Upper lobe of left lung (tissue), 4 donors: ENCODE measurements around the gene GSTT2.

Source experiments
- POLR2A ChIP-seq, 4 donors: fragments of 450-650 bp; IDR thresholded peaks; one replicate each; pipeline ENCODE4 v1.5.1; 2016 to 2017; ENCODE audit warnings: antibody characterized with exemption in 4 of 4, mild to moderate bottlenecking in 2 of 4
- POLR2AphosphoS5 ChIP-seq, 2 donors: sonication (generic); formaldehyde crosslinking; IDR thresholded peaks; one replicate each; pipeline ENCODE4 v1.5.1; 2017; ENCODE audit warnings: antibody characterized with exemption in 2 of 2
- TF ChIP-seq, protein P1 (sequence below), 6 experiments: fragments of 450-650 bp in 4 of 6; fragments of 200-600 bp in 2 of 6; sonication (generic) in 2 of 6; IDR thresholded peaks; one replicate each; pipeline ENCODE4 v1.5.1; 2016 to 2019; ENCODE audit warnings: antibody characterized with exemption in 6 of 6

DNA sequence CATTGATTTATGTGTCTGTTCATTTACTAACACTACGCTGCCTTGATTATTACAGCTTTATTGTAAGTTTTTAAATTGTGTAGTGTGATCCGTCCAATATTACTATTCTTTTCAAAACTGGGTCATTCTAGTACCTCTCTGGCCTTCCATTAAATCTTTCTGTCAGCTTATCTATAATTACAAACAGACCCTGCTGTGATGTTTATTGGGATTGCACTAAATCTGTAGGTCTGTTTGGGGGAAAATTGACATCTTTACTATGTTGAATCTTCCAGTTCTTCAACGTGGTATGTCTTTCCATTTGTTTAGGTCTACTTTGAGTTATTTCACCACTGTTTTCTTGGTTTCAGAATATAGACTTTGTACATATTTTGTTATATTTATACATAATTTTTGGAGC is 46.8 kb downstream of the GSTT2 start:
- TF ChIP-seq, protein P1, sequence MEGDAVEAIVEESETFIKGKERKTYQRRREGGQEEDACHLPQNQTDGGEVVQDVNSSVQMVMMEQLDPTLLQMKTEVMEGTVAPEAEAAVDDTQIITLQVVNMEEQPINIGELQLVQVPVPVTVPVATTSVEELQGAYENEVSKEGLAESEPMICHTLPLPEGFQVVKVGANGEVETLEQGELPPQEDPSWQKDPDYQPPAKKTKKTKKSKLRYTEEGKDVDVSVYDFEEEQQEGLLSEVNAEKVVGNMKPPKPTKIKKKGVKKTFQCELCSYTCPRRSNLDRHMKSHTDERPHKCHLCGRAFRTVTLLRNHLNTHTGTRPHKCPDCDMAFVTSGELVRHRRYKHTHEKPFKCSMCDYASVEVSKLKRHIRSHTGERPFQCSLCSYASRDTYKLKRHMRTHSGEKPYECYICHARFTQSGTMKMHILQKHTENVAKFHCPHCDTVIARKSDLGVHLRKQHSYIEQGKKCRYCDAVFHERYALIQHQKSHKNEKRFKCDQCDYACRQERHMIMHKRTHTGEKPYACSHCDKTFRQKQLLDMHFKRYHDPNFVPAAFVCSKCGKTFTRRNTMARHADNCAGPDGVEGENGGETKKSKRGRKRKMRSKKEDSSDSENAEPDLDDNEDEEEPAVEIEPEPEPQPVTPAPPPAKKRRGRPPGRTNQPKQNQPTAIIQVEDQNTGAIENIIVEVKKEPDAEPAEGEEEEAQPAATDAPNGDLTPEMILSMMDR (IDR thresholded peaks at IDR 0.05) = no peak
- TF ChIP-seq POLR2A (IDR thresholded peaks at IDR 0.05) = no peak
- no peak for TF ChIP-seq POLR2AphosphoS5 (IDR thresholded peaks at IDR 0.05)
